Measurements from ENCODE around the gene SOCS4.
"Not testable (repeated sequence)": the region's sequence is repeated elsewhere in the genome, so short reads cannot be mapped to it uniquely, and the experiment has no call there.

SOCS4 gene, protein sequence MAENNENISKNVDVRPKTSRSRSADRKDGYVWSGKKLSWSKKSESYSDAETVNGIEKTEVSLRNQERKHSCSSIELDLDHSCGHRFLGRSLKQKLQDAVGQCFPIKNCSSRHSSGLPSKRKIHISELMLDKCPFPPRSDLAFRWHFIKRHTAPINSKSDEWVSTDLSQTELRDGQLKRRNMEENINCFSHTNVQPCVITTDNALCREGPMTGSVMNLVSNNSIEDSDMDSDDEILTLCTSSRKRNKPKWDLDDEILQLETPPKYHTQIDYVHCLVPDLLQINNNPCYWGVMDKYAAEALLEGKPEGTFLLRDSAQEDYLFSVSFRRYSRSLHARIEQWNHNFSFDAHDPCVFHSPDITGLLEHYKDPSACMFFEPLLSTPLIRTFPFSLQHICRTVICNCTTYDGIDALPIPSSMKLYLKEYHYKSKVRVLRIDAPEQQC

GRCh38 chr14:55026793-55027561 is at the start of gene SOCS4, which contains the start of gene WDHD1:
Gene SOCS4, plus strand, starts transcription at chr14:55027236. Its CDS starts 15,806 bp downstream, at chr14:55043042.
Gene WDHD1, minus strand, starts transcription at chr14:55027099. Its CDS starts 312 bp downstream, at chr14:55026787.
- DNase-seq, result peak; percentile 93

DNA sequence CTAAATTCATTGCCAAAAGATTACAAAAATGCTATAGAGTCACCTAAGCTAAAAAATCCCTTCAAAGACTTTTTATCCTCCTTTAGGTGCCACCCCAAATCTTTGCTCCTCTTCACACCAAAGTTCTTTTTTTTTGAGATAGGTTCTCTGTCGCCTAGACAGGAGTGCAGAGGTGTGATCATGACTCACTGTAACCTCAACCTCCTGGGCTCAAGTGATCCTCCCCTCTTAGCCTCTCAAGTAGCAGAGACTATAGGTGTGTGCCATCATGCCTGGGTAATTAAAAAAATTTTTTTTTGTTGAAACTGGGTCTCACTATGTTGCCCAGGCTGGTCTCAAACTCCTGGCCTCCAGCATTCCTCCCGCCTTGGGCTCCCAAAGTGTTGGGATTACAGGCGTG is 48.0 kb upstream of the SOCS4 start:
- DNase-seq, result no peak

DNA sequence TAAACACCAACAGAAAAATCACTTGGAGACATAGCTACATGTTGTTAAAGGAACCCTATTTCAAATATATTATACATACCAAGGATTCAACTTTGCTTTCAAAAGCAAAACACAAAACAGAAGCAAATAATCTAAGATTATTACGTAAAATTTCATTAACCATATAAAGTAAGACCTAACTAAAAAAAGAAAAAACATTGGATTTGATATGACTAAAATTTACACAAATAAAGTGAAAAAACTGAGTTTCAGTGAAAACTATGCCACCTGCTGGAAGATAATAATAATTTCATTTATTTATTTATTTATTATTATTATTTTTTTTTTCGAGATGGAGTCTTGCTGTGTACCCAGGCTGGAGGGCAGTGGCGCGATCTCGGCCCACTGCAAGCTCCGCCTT is 45.3 kb upstream of the SOCS4 start:
- DNase-seq, result no peak

- no peak for DNase-seq
Observed at GRCh38 chr14:54985156-54985555, 41.9 kb upstream of the SOCS4 start.

DNA sequence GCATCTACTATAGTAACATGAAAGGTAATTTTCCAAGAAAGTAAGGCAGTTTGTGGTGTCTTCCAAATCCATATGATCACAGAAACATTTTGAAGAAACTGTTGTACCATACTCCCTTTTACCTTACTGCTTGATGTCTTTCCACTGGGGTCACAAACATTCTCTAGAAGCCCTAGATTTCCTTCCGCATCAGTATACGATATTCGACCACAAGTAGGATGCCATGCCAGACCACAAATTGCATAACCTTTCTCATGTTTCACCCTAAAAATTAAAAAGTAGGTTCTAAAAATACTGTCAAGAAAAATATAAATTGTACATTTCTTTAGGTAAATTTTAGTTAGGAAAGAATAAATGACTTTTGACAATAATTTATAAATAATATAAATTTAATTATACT is 26.7 kb upstream of the SOCS4 start:
- no peak for DNase-seq

DNA sequence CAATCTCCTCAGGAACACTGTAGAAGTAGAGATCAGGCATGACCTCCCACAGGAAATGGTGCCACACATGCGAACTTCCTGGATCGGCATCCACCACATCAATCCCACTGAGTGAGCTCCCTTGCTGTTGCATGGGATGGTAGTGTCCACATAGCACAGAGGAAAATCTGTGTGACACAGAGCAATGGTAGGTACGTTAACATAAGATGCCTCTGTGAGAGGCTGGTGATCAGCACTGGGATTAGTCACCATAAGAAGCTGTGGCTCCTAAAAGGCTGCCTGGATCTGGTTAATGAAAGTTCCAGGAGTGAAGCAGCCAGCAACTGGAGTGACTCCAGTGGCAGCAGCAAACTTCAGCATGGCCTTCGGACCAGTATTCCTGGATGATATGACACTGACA is 22.0 kb upstream of the SOCS4 start:
- DNase-seq, result no peak

DNA sequence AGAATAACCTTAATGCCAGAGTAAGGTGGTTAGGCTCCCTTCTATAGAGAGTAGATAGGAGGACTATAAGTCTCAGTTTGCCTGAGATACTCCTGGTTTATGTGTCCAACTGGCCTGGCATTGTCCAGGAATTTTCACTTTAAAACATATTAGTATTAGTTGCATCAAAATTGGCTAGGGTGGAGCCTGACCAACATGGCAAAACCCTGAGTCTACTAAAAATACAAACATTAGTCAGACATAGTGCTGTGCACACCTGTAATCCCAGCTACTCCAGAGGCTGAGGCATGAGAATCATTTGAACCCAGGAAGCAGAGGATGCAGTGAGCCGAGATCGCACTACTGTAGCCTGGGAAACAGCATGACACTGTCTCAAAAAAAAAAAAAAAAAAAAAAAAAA is 12.0 kb upstream of the SOCS4 start:
- DNase-seq, result no peak

DNA sequence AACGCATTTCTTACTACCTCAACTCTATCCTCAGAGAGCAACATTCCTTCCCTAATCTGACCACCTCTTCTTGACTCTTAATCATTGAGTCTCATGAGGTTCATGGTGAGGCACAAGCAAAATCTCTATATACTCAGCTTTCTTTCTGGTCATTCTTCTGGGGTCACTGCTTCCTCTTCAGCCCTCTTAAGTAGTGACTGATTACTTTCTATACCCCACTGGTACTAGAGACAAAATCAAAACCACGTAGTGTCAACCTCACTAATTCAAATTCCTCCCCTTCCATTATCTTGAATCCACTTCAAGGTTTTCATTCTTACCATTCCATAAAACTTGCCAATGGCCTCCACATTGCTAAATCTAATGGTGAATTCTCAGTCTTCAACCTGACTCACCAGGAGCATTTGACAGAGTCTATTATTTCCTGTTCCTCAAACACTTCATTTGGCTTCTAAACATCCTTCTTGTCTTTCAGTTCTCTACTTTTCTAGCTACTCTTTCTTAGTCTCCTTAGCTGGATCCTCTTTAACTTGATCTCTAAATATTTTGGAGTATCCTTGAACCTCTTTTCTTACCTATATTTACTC is 7.0 kb upstream of the SOCS4 start:
- no peak for DNase-seq

- not testable (repeated sequence) for DNase-seq
Observed at GRCh38 chr14:55024365-55024764, 2.7 kb upstream of the SOCS4 start.

DNA sequence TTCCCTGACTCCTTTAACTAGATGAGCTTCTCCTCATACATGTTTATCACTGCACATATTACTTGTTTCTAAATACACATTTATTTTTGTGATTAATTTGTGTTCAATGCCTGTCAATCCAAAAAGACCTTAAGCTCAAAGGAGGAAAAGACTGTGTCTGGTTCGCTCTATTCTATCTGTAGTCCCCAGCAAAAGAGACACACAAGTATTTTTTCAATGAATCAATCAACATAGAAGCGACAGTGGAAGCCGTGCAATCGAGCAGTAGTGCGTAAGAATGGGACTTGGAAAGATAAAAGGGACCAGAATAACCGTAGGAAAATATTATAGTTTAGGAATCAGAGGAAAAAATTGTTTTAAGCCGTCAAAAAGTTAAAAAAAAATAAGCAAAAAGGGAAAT is 1.1 kb upstream of the SOCS4 start:
- DNase-seq, result peak; percentile 43

- DNase-seq, result no peak
Observed at GRCh38 chr14:55026441-55026792, 619 bp upstream of the SOCS4 start.

- DNase-seq, result no peak
Observed at GRCh38 chr14:55028066-55028465, 1.0 kb downstream of the SOCS4 start.

- DNase-seq, result no peak
Observed at GRCh38 chr14:55028476-55028875, 1.4 kb downstream of the SOCS4 start.

DNA sequence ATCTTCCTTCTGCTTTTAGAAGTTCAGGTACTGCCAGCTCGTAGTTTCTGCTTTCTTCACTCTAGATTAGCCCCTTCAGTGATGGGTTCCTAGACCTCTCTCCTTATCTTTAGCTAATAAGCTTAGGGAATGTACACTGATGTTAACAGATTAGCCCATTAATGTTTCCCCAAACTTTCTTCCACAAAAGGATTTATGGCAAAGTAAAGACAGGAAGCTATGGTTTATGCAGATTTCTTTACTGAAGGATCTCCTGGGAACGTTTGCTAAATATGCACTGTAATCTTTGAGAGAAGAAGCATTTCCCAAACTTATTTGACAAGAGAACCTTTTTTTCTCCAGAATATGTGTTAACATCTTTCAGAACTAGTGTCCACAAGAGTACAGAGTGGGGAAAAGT is 4.2 kb downstream of the SOCS4 start:
- peak; percentile 72 for DNase-seq

DNA sequence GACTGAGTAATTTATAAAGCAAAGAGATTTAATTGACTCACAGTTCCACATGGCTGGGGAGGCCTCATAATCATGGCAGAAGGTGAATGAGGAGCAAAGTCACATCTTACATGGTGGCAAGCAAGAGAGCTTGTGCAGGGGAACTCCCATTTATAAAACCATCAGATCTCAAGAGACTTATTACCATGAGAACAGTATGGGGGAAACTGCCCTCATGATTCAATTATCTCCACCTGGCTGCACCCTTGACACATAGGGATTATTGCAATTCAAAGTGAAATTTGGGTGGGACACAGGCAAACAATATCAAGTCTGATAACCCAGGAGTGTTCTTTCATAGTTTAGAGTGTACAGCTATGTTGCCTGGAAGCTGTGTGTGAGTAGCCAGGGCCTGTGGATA is 11.0 kb downstream of the SOCS4 start:
- not testable (repeated sequence) for DNase-seq

- no peak for DNase-seq
Observed at GRCh38 chr14:55038708-55039107, 11.7 kb downstream of the SOCS4 start.

DNA sequence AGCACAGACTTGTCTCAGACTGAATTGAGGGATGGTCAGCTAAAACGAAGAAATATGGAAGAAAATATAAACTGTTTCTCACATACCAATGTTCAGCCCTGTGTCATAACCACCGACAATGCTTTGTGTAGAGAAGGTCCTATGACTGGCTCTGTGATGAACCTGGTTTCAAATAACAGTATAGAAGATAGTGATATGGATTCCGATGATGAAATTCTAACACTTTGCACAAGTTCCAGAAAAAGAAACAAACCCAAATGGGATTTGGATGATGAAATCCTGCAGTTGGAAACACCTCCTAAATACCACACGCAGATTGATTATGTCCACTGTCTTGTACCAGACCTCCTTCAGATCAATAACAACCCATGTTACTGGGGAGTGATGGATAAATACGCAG is 16.5 kb downstream of the SOCS4 start:
- no peak for DNase-seq

GRCh38 chr14:55045087-55045486 is 18.1 kb downstream of the SOCS4 start:
- DNase-seq, result no peak

GRCh38 chr14:55047301-55048053 is 20.4 kb downstream of the SOCS4 start:
- DNase-seq, result no peak

DNA sequence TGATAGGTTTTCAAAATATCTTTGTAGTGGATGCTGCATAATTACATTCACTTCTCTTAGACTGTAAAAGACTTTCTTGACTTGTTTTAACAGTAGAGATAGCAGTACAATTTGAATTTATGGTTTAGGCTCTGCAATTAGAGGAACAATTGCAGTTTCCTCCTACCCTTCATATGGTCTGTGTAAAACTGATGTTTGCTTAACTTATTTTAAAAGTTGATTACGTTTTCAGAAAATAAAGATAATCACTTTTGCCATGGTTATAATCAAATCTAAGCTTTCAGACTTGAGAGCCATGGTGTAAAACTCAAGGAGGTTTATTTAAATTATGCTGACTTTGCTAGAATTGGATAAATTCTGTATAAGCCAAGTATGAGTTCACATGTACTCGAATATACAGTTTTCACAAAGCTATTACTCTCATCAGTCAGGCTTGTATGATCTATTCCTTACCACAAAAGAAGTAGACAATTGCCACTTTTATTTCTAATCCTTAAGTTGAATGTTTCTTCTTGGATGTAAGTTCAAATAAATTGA is 21.9 kb downstream of the SOCS4 start:
- DNase-seq, result no peak

DNA sequence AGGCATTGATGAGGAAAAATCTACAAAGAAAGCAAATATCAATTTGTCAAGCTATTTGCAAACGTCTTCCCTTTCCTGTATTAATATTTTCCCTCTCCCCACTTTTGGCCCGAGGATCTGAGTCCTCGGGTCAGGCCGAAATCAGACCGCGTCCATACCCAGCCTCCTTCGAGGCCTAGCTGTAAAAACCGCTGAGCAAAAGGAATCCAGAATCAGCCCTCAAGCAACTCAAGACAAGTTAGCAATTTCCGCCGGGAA is 24.1 kb downstream of the SOCS4 start:
- no peak for DNase-seq

GRCh38 chr14:55051423-55052268 is 24.6 kb downstream of the SOCS4 start, which contains the start of gene MAPK1IP1L:
Gene MAPK1IP1L, plus strand, starts transcription at chr14:55051647. Its CDS starts 10,037 bp downstream, at chr14:55061684.
- DNase-seq, result peak; percentile 91

All from NCI-H82 (cell line).